HepG2 (cell line): Measurements from ENCODE around the gene SPRR5. TPM values are rescaled to one million over a fixed set of nuclear protein-coding genes. Genes with fewer than 3 reads are reported as not detected.

Experiments used
- ATAC-seq: fragments of 200-7000 bp; cut with Tn5 transposase; 3 replicates; pipeline ENCODE4 v1.9.1; 2020; ENCODE audit warnings: mild to moderate bottlenecking, moderate library complexity
- BruUV-seq: library from RNA; stranded (reverse); fragments of 400-500 nt; replicated peaks from 2 replicates; lab custom pipeline; 2021; lab: Mats Ljungman, UMichigan
- CTCF ChIA-PET: fragments of 300-600 bp; formaldehyde crosslinking; extraction: SDS; loops from one replicate; lab custom pipeline; 2021; ENCODE audit warnings: low total read pairs, inconsistent platforms, low intra/inter-chr PET ratio; lab: Yijun Ruan, JAX
- POLR2A ChIA-PET: fragments of 350-600 bp; sonication (Branson Sonifier 250); formaldehyde crosslinking; loops from one replicate; lab custom pipeline; 2020; ENCODE audit warnings: antibody characterized with exemption, inconsistent platforms; lab: Yijun Ruan, JAX
- DNase-seq: peaks from one replicate; pipeline ENCODE4 v3.0.0-alpha.2; 2015; ENCODE audit warnings: low spot score
- FAIRE-seq: peaks from 3 replicates; lab custom pipeline; 2011; peaks lifted over from hg19 to GRCh38; lab: Jason Lieb, UNC
- H2AFZ ChIP-seq: one replicate; pipeline ENCODE4 v1.6.1; 2011; ENCODE audit warnings: low read length, inconsistent platforms
- H3K27ac ChIP-seq: fragments of 300-600 bp; 3 replicates; pipeline ENCODE4 v1.8.0; 2011; ENCODE audit warnings: mixed run types, mild to moderate bottlenecking, mixed read lengths, low read length, inconsistent platforms; ENCODE audit not compliant: insufficient read depth; ENCODE audit errors: extremely low read length
- H3K27me3 ChIP-seq, 2 experiments: fragments of 200-600 bp in 1 of 2; 2 replicates in 1 of 2; 3 replicates in 1 of 2; pipeline versions ENCODE4 v1.6.0 to v1.8.0; 2011; ENCODE audit warnings: low read length in 2 of 2, mild to moderate bottlenecking in 2 of 2, moderate library complexity in 2 of 2, inconsistent platforms in 1 of 2; ENCODE audit not compliant: insufficient read depth in 2 of 2, control insufficient read depth in 1 of 2
- H3K36me3 ChIP-seq, 2 experiments: fragments of 200-600 bp in 1 of 2; replicated peaks in 1 of 2; 2 replicates in 1 of 2; 3 replicates in 1 of 2; pipeline versions ENCODE4 v1.5.1 to v1.8.0; 2011; ENCODE audit warnings: low read length in 2 of 2, inconsistent platforms in 1 of 2; ENCODE audit not compliant: insufficient read depth in 2 of 2, control insufficient read depth in 1 of 2
- H3K4me1 ChIP-seq: 2 replicates; pipeline ENCODE4 v1.5.1; 2012; ENCODE audit warnings: low read length, inconsistent platforms; ENCODE audit not compliant: insufficient read depth
- H3K4me2 ChIP-seq: 2 replicates; pipeline ENCODE4 v1.6.0; 2011; ENCODE audit warnings: low read depth, low read length, inconsistent platforms
- H3K4me3 ChIP-seq, 3 experiments: fragments of 200-600 bp in 1 of 3; sonication (generic), shearing (Covaris generic) in 1 of 3; replicated peaks in 1 of 3; 2 replicates each; pipeline ENCODE4 v1.5.1; 2011 to 2016; ENCODE audit warnings: low read length in 3 of 3, inconsistent platforms in 2 of 3, low read depth in 2 of 3, mild to moderate bottlenecking in 2 of 3, control low read depth in 1 of 3, mixed read lengths in 1 of 3; ENCODE audit not compliant: insufficient read depth in 1 of 3
- H3K79me2 ChIP-seq: one replicate; pipeline ENCODE4 v1.6.1; 2011; ENCODE audit warnings: low read length, inconsistent platforms; ENCODE audit not compliant: insufficient read depth
- H3K9ac ChIP-seq: 2 replicates; pipeline ENCODE4 v1.6.0; 2011; ENCODE audit warnings: mild to moderate bottlenecking, low read depth, low read length, inconsistent platforms; ENCODE audit not compliant: insufficient read depth
- H3K9me3 ChIP-seq: 2 replicates; pipeline ENCODE4 v1.5.1; 2012; ENCODE audit warnings: mild to moderate bottlenecking, low read length
- H4K20me1 ChIP-seq: 2 replicates; pipeline ENCODE4 v1.6.0; 2011; ENCODE audit warnings: inconsistent platforms, mild to moderate bottlenecking, low read length, moderate library complexity; ENCODE audit not compliant: insufficient read depth
- ATF7 ChIP-seq, 2 experiments: fragments of 450-650 bp in 1 of 2; sonication (generic) in 1 of 2; formaldehyde crosslinking in 1 of 2; IDR thresholded peaks; 2 replicates each; pipeline versions ENCODE4 v1.4.0 to v1.6.1; 2016 to 2020; ENCODE audit warnings: antibody characterized with exemption in 1 of 2, mild to moderate bottlenecking in 1 of 2, missing genetic modification reagents in 1 of 2
- MAFF ChIP-seq: IDR thresholded peaks from 2 replicates; pipeline ENCODE4 v1.6.1; 2011; ENCODE audit warnings: low read depth, low read length, improper control_type of control experiment
- MAFK ChIP-seq, 2 experiments: IDR thresholded peaks in 1 of 2; conservative IDR thresholded peaks in 1 of 2; 2 replicates each; pipeline ENCODE4 v1.6.1; 2011; ENCODE audit warnings: improper control_type of control experiment in 2 of 2, low read length in 2 of 2
- POLR2A ChIP-seq, 2 experiments: IDR thresholded peaks; 2 replicates each; pipeline ENCODE4 v1.6.1; 2011; ENCODE audit warnings: low read depth in 2 of 2, low read length in 2 of 2, mild to moderate bottlenecking in 1 of 2, moderate library complexity in 1 of 2; ENCODE audit not compliant: insufficient read depth in 1 of 2
- SPEN ChIP-seq: sonication (generic); formaldehyde crosslinking; IDR thresholded peaks from 2 replicates; pipeline ENCODE4 v1.5.1; 2020; ENCODE audit warnings: low read depth, mild to moderate bottlenecking, missing genetic modification reagents
- WGBS: methylation state at CpG from one replicate; pipeline ENCODE4 v1.1.6; 2017; ENCODE audit warnings: low lambda C conversion rate; 5-methylcytosine and 5-hydroxymethylcytosine counted together
- in situ Hi-C: cut with HindIII; loops from 2 replicates; pipeline ENCODE4 v1.10.0; 2017; ENCODE audit warnings: low pct_unique_long_range_greater_than_20kb; ENCODE audit not compliant: extremely low pct_ligation_motif_present
- intact Hi-C: fragments of 100-400 bp; cut with micrococcal nuclease; formaldehyde crosslinking; loops from one replicate; pipeline ENCODE4 v1.10.0; 2022; ENCODE audit not compliant: unreplicated experiment
- polyA plus RNA-seq, 8 experiments: library from polyadenylated mRNA; depleted of rRNA in 3 of 8; stranded (reverse) in 7 of 8; unstranded in 1 of 8; fragments of >200 nt; fragmentation: Illumina TruSeq in 4 of 8; extraction: Trizol in 4 of 8; gene quantifications; 2 replicates each; pipeline versions ENCODE4 v1.2.1 to v1.2.3, GENCODE V29; 2011 to 2016; ENCODE audit warnings: low read depth in 4 of 8, missing spikeins in 1 of 8, mixed read lengths in 1 of 8; ENCODE audit not compliant: insufficient read depth in 1 of 8
- total RNA-seq, 5 experiments: library from RNA; depleted of rRNA; stranded (reverse); fragments of >200 nt; fragmentation: Illumina TruSeq; extraction: Trizol; gene quantifications; 2 replicates each; pipeline ENCODE4 v1.2.3, GENCODE V29; 2016; ENCODE audit warnings: low read depth in 1 of 5

SPRR5 gene
- total and polyA plus RNA-seq, 2 of the 13 experiments (the other 11 are each of a cell fraction or from before 2014, with no cell fraction given), result not detected

- peak; percentile 36; the same call in 1 of the 2 replicates for TF ChIP-seq ATF7 (IDR thresholded peaks at IDR 0.05)
- TF ChIP-seq ATF7 (CRISPR knock-in tag; IDR thresholded peaks at IDR 0.05), result no peak
- no peak for TF ChIP-seq POLR2A (IDR thresholded peaks at IDR 0.05; ENCODE audit: insufficient read depth in 1 of 2, low read depth in 2 of 2, low read length in 2 of 2)
- H3K9ac ChIP-seq, result no peak overlapping the region
- no peak for DNase-seq
- H3K27ac ChIP-seq, result no peak overlapping the region
- H3K4me3 ChIP-seq, result no peak overlapping the region
- no peaks in the 10 kb centered on the region for H3K79me2 ChIP-seq
- no peak for ATAC-seq
- H4K20me1 ChIP-seq, result no peaks in the 10 kb centered on the region
- in situ Hi-C loops (no loop called here), intact Hi-C loops (no loop called here)
- ChIA-PET POLR2A (no interaction called here), CTCF (no interaction called here)
- no peaks in the 10 kb centered on the region for H3K9me3 ChIP-seq
- no peaks in the 10 kb centered on the region for H3K27me3 ChIP-seq
- H3K4me2 ChIP-seq, result no peak overlapping the region
- no peaks in the 10 kb centered on the region for H3K4me1 ChIP-seq
- no peaks in the 10 kb centered on the region for H3K36me3 ChIP-seq
- FAIRE-seq, result no peak
- H2AFZ ChIP-seq, result no peak overlapping the region
- WGBS, result 7% methylated on average over 6 of the region's 6 CpGs
- no TSS peak for BruUV-seq
These were observed 46.2 kb downstream of the SPRR5 start for GRCh38 chr1:152993186-152993585.

GRCh38 chr1:152995842-152996241, 48.8 kb downstream of the SPRR5 start:
- no peak for FAIRE-seq
- POLR2A ChIA-PET, result no interaction called here
- ATAC-seq, result no peak
- intact Hi-C loops, result no loop called here
- CTCF ChIA-PET, result no interaction called here
- H4K20me1 ChIP-seq, result no peaks in the 10 kb centered on the region
- TF ChIP-seq SPEN (no peak), MAFK (conservative IDR thresholded peaks at IDR 0.05 in 1 of 2, IDR thresholded peaks at IDR 0.05 in 1 of 2; ENCODE audit: low read length in 2 of 2) (peak; percentile 18 to 78; a peak in 3 of 4 replicates), MAFF (peak; percentile 61; the same call in 1 of the 2 replicates)
- H3K36me3 ChIP-seq, result no peaks in the 10 kb centered on the region
- DNase-seq, result no peak
- BruUV-seq, result no TSS peak
- H2AFZ ChIP-seq, result no peak overlapping the region
- 0% methylated on average over 1 of the region's 1 CpG for WGBS
- H3K9me3 ChIP-seq, result no peaks in the 10 kb centered on the region
- H3K27me3 ChIP-seq, result no peaks in the 10 kb centered on the region
- no peaks in the 10 kb centered on the region for H3K79me2 ChIP-seq
- no peak overlapping the region for H3K4me3 ChIP-seq
- in situ Hi-C loops, result no loop called here
- H3K27ac ChIP-seq, result no peak overlapping the region
- no peaks in the 10 kb centered on the region for H3K4me1 ChIP-seq
- no peak overlapping the region for H3K9ac ChIP-seq
- H3K4me2 ChIP-seq, result no peak overlapping the region
